CD4-positive, alpha-beta memory T cell (primary cell): ENCODE results near the gene NBAS. TPM values are rescaled to one million over a fixed set of nuclear protein-coding genes. Genes with fewer than 3 reads are reported as not detected.

ENCODE experiments used
- CTCF ChIA-PET: fragments of 350-600 bp; sonication (Branson Sonifier 250); formaldehyde crosslinking; loops from one replicate; lab custom pipeline; 2021; ENCODE audit warnings: inconsistent platforms; ENCODE audit not compliant: partially characterized antibody; lab: Charles Lee
- POLR2A ChIA-PET: fragments of 350-600 bp; sonication (Branson Sonifier 250); formaldehyde crosslinking; loops from one replicate; lab custom pipeline; 2021; ENCODE audit not compliant: partially characterized antibody; lab: Charles Lee
- DNase-seq, 5 donors: peaks; one replicate each; pipeline versions ENCODE4 v3.0.0 to v3.0.0-alpha.2; 2020 to 2022; ENCODE audit warnings: mixed read lengths in 1 of 5
- H3K27ac ChIP-seq: one replicate; pipeline ENCODE4 v1.7.0; 2013; ENCODE audit warnings: low read depth, low read length
- H3K27me3 ChIP-seq: 2 replicates; pipeline ENCODE4 v1.7.0; 2013; ENCODE audit warnings: mild to moderate bottlenecking, low read length, moderate library complexity; ENCODE audit not compliant: insufficient read depth
- H3K36me3 ChIP-seq: 2 replicates; pipeline ENCODE4 v1.7.0; 2013; ENCODE audit warnings: mild to moderate bottlenecking, low read length, moderate library complexity; ENCODE audit not compliant: insufficient read depth
- H3K4me1 ChIP-seq: 2 replicates; pipeline ENCODE4 v1.7.0; 2013; ENCODE audit warnings: mild to moderate bottlenecking, low read length, moderate library complexity; ENCODE audit not compliant: insufficient read depth
- H3K4me3 ChIP-seq, 2 donors: one replicate each; pipeline ENCODE4 v1.7.0; 2013; ENCODE audit warnings: low read length in 2 of 2, mild to moderate bottlenecking in 1 of 2
- H3K9me3 ChIP-seq, 2 donors: one replicate each; pipeline ENCODE4 v1.7.0; 2013; ENCODE audit warnings: low read length in 2 of 2, control low read depth in 1 of 2; ENCODE audit not compliant: control insufficient read depth in 1 of 2
- H3K27ac Mint-ChIP-seq, 7 donors: one replicate each; pipeline ENCODE4 v1.8.0; 2020 to 2021; ENCODE audit warnings: mixed read lengths in 7 of 7, mild to moderate bottlenecking in 6 of 7, inconsistent platforms in 3 of 7, moderate library complexity in 3 of 7
- H3K27me3 Mint-ChIP-seq, 2 donors: one replicate each; pipeline ENCODE4 v1.8.0; 2020 to 2021; ENCODE audit warnings: mixed read lengths in 2 of 2
- H3K36me3 Mint-ChIP-seq, 2 donors: one replicate each; pipeline ENCODE4 v1.8.0; 2020 to 2021; ENCODE audit warnings: mixed read lengths in 2 of 2, inconsistent platforms in 1 of 2, mild to moderate bottlenecking in 1 of 2
- H3K4me1 Mint-ChIP-seq, 4 donors: one replicate each; pipeline ENCODE4 v1.8.0; 2020 to 2021; ENCODE audit warnings: mixed read lengths in 4 of 4, mild to moderate bottlenecking in 1 of 4
- H3K4me3 Mint-ChIP-seq, 8 donors: one replicate each; pipeline ENCODE4 v1.8.0; 2020 to 2021; ENCODE audit warnings: mixed read lengths in 8 of 8, mild to moderate bottlenecking in 7 of 8, moderate library complexity in 6 of 8, inconsistent platforms in 3 of 8
- H3K9me3 Mint-ChIP-seq, 8 donors: one replicate each; pipeline ENCODE4 v1.8.0; 2020 to 2021; ENCODE audit warnings: mixed read lengths in 8 of 8, mild to moderate bottlenecking in 5 of 8, inconsistent platforms in 3 of 8, moderate library complexity in 1 of 8
- intact Hi-C: fragments of 100-400 bp; cut with micrococcal nuclease; formaldehyde crosslinking; loops from one replicate; pipeline ENCODE4 v1.15.1; 2023
- polyA plus RNA-seq, 2 donors: library from polyadenylated mRNA; unstranded; fragments of 300-500 nt; fragmentation: Illumina TruSeq; gene quantifications; one replicate each; pipeline ENCODE4 v1.2.3, GENCODE V29; 2021
- total RNA-seq, 2 experiments: library from RNA; stranded (reverse); gene quantifications; one replicate each; pipeline ENCODE4 v1.2.3, GENCODE V29; 2021

The NBAS gene
- total and polyA plus RNA-seq, 4 experiments from 2014 or later, result 16.1 to 37.0 (median 27.1) TPM

DNA sequence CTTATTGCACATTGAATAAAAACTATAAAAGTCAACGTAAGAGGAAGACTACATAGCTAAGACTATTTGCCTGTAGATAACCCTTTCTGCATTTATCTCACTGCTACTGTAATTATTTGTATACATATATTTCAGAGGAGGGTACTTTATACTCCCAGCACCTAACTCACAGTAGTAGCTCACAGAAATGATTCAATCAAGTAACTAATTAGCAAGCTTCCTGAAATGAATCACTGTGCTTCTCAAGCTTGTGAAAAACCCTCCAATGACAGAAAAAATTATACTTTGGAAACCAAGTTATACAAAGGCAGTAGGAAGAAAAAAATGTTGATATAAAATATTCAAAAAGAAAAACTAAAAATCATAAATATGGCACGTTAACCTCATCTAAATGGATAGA, 124.9 kb downstream of the NBAS start:
- Mint-ChIP-seq H3K27ac (no peak overlapping the region), H3K4me3 (no peak overlapping the region), H3K36me3 (peaks cover 10 to 18% of the 10 kb centered on the region in 2 donors), H3K4me1 (peaks cover 4 to 9% (median 7%) of the 10 kb centered on the region in 4 donors), H3K27me3 (no peaks in the 10 kb centered on the region), H3K9me3 (no peaks in the 10 kb centered on the region)
- ChIA-PET CTCF (no interaction called here), POLR2A (no interaction called here)
- Histone ChIP-seq H3K4me3 (no peak overlapping the region), H3K27me3 (no peaks in the 10 kb centered on the region), H3K4me1 (no peaks in the 10 kb centered on the region), H3K27ac (no peak overlapping the region), H3K36me3 (no peaks in the 10 kb centered on the region), H3K9me3 (no peaks in the 10 kb centered on the region)
- no peak for DNase-seq
- intact Hi-C loops, result no loop called here

DNA sequence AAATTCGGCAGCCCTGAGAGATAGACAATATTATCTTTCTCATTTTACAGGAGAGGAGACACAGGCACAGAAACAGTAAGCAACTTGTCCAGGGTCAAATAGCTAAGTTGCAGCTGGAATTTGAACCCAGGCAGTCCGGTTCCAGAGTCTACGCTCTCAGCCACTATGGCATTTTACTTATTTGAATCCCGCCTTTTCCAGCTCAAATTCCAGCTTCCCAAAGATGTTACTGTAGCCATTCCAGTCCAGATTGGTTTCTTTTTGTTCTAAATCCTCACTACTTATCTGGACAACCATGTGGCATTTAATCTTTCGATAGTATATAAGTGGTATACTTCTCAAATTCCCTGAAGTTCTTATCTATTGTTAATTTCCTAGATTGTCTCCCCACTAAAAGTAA, 125.7 kb downstream of the NBAS start:
- H3K4me3 Mint-ChIP-seq, result no peak overlapping the region
- H3K27ac ChIP-seq, result no peak overlapping the region
- H3K27me3 Mint-ChIP-seq, result no peaks in the 10 kb centered on the region
- H3K4me1 ChIP-seq, result no peaks in the 10 kb centered on the region
- intact Hi-C loops, result no loop called here
- DNase-seq, result no peak
- peaks cover 10 to 18% of the 10 kb centered on the region in 2 donors for H3K36me3 Mint-ChIP-seq
- ChIA-PET CTCF (no interaction called here), POLR2A (no interaction called here)
- no peaks in the 10 kb centered on the region for H3K9me3 ChIP-seq
- H3K4me1 Mint-ChIP-seq, result peaks cover 5 to 9% (median 7%) of the 10 kb centered on the region in 4 donors
- H3K9me3 Mint-ChIP-seq, result no peaks in the 10 kb centered on the region
- H3K27me3 ChIP-seq, result no peaks in the 10 kb centered on the region
- no peak overlapping the region for H3K4me3 ChIP-seq
- no peak overlapping the region for H3K27ac Mint-ChIP-seq
- H3K36me3 ChIP-seq, result no peaks in the 10 kb centered on the region

DNA sequence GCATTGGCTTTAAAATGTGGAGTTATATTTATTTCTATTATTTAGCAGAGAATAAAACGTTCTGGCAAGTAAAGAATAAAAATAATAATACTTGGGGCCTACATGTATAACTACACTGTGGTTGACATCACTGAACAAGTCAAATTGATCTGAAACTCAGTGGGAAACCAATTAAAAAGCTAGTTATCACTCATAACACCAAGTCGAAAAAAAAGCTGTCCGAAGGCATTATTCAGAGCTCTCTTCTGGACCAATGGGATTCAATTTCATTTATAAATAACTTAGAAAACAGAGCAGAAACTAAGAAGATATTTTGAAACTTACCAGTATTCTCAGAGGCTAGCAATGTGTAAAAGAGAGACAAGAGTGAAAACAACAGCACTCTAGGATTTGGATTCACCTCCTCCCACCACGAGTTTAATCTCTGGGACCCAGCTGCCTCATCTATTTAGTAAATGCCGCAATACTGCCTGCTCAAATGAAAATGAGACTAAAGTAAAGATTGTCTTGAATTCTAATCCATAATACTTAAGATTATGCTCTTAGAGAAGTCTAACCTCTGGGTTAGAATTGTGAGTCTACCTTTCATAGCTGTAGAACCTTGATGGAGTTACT, 128.4 kb downstream of the NBAS start:
- Histone ChIP-seq H3K36me3 (no peaks in the 10 kb centered on the region), H3K4me3 (no peak overlapping the region), H3K4me1 (no peaks in the 10 kb centered on the region), H3K27ac (no peak overlapping the region), H3K9me3 (no peaks in the 10 kb centered on the region), H3K27me3 (no peaks in the 10 kb centered on the region)
- H3K4me3 Mint-ChIP-seq, result no peak overlapping the region
- no peak for DNase-seq
- H3K9me3 Mint-ChIP-seq, result no peaks in the 10 kb centered on the region
- POLR2A ChIA-PET, result no interaction called here
- peaks cover 5 to 15% of the 10 kb centered on the region in 2 donors for H3K36me3 Mint-ChIP-seq
- peaks cover 0 to 9% (median 4%) of the 10 kb centered on the region in 4 donors for H3K4me1 Mint-ChIP-seq
- H3K27ac Mint-ChIP-seq, result no peak overlapping the region
- CTCF ChIA-PET, result no interaction called here
- intact Hi-C loops, result no loop called here
- H3K27me3 Mint-ChIP-seq, result no peaks in the 10 kb centered on the region

DNA sequence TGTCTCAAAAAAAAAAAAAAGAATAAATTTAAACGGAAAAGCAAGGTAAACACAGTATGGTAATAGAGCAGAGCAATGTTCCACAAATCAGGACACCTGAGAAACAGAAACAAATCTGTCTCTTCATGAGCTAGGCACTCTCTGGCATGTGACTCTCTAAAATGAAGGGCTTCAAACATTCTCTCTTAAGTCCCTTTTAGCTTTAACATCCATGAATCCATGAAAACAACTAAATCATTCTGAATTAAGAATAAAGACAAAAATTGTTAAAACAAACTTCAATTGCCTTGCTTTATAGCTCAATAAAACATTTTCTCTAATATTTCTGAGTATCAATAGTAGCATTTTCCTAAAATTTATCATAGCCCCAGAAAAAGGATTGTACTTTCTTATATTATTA, 132.1 kb downstream of the NBAS start:
- ChIA-PET CTCF (interaction anchor here (1.2 kb wide), 1 partner anchor 148 kb away, joined by 3 read pairs; no protein-coding TSS in a partner anchor), POLR2A (no interaction called here)
- no peaks in the 10 kb centered on the region for H3K27me3 Mint-ChIP-seq
- H3K9me3 ChIP-seq, result no peaks in the 10 kb centered on the region
- no peaks in the 10 kb centered on the region for H3K27me3 ChIP-seq
- H3K4me3 Mint-ChIP-seq, result no peak overlapping the region
- H3K9me3 Mint-ChIP-seq, result no peaks in the 10 kb centered on the region
- intact Hi-C loops, result no loop called here
- H3K36me3 Mint-ChIP-seq, result peaks cover 16 to 20% of the 10 kb centered on the region in 2 donors
- peaks cover 8% of the 10 kb centered on the region for H3K36me3 ChIP-seq
- no peak overlapping the region for H3K4me3 ChIP-seq
- no peak for DNase-seq
- H3K27ac Mint-ChIP-seq, result no peak overlapping the region
- H3K4me1 ChIP-seq, result no peaks in the 10 kb centered on the region
- no peak overlapping the region for H3K27ac ChIP-seq
- H3K4me1 Mint-ChIP-seq, result peaks cover 0 to 4% (median under 1%) of the 10 kb centered on the region in 4 donors

DNA sequence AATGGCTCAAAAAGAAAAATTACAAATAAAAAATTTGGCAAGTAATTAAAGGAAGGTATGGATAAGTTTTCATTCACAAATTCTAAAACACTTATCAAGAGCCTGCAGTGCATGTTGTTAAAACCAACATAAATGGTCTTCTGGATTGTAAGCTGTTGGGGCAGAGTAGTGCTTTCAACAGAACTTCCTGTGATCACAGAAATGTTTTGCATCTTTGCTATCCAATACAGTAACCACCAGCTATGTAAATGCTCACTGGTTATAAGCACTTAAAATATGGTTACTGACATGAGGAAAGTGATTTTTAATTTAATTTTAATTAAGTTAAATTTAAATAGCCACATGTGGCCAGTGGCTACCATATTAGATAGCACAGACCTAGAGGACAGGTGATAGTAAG, 133.1 kb downstream of the NBAS start:
- peaks cover 13% of the 10 kb centered on the region for H3K36me3 ChIP-seq
- intact Hi-C loops, result no loop called here
- H3K9me3 ChIP-seq, result no peaks in the 10 kb centered on the region

DNA sequence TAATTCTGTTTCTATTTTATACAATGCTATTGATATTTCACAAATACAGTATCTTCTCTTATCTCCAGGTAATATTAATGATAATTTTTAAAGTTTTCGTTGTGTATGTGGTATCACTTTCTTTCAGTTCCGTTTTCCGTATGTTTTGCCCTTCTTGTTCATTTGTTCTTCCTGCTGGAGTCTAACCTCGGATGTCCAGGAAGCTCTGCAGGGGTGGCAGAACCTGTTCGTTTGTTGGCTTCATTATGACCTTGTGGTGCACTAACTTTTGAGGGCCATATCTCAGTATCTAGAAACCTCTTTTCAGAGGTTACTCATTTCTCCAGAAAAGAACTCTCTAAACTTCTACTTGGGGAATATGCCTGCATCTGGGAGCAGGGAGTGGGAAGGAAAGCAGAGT, 134.5 kb downstream of the NBAS start:
- CTCF ChIA-PET, result no interaction called here
- Mint-ChIP-seq H3K4me1 (peaks cover 0 to 4% (median under 1%) of the 10 kb centered on the region in 4 donors), H3K9me3 (no peaks in the 10 kb centered on the region), H3K27me3 (no peaks in the 10 kb centered on the region), H3K4me3 (no peak overlapping the region), H3K36me3 (peaks cover 23 to 27% of the 10 kb centered on the region in 2 donors), H3K27ac (no peak overlapping the region)
- Histone ChIP-seq H3K9me3 (no peaks in the 10 kb centered on the region), H3K36me3 (peaks cover 13% of the 10 kb centered on the region), H3K4me1 (no peaks in the 10 kb centered on the region), H3K27me3 (no peaks in the 10 kb centered on the region), H3K27ac (no peak overlapping the region), H3K4me3 (no peak overlapping the region)
- DNase-seq, result no peak
- POLR2A ChIA-PET, result no interaction called here
- intact Hi-C loops, result no loop called here

More for the DNA sequence above, 133.1 kb downstream of the NBAS start:
- no peaks in the 10 kb centered on the region for H3K27me3 Mint-ChIP-seq
- no peak for DNase-seq
- H3K4me1 Mint-ChIP-seq, result peaks cover 0 to 4% (median under 1%) of the 10 kb centered on the region in 4 donors
- ChIA-PET POLR2A (no interaction called here), CTCF (no interaction called here)
- no peak overlapping the region for H3K4me3 ChIP-seq
- H3K9me3 Mint-ChIP-seq, result no peaks in the 10 kb centered on the region
- H3K4me1 ChIP-seq, result no peaks in the 10 kb centered on the region
- peaks cover 23 to 27% of the 10 kb centered on the region in 2 donors for H3K36me3 Mint-ChIP-seq
- no peaks in the 10 kb centered on the region for H3K27me3 ChIP-seq
- no peak overlapping the region for H3K27ac ChIP-seq
- H3K27ac Mint-ChIP-seq, result no peak overlapping the region
- no peak overlapping the region for H3K4me3 Mint-ChIP-seq

DNA sequence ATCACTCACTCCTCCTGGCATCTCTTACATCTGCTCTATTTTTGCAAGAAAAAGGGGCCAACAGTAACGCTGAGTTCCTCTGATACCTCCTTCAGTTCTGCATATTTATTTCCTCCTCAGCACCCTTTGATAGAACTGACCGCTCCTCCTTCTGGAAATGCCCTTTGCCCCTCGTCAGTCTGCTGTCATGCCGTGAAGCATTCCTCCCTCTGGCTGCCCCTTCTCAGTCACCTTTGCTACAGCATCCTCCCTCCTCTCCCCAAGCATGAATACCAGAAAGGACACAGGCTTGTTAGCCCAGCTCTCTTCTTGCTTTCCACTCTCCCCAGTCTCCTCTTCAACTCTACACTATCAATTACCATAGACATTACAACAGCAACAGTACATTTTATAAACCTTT, 135.4 kb downstream of the NBAS start:
- Mint-ChIP-seq H3K4me1 (peaks cover 0 to 2% (median 0%) of the 10 kb centered on the region in 4 donors), H3K27ac (peak overlapping the region in 2 of 7 donors; percentile 6 to 58), H3K27me3 (no peaks in the 10 kb centered on the region), H3K4me3 (no peak overlapping the region), H3K36me3 (peaks cover 23 to 28% of the 10 kb centered on the region in 2 donors), H3K9me3 (no peaks in the 10 kb centered on the region)
- intact Hi-C loops, result no loop called here
- H3K27ac ChIP-seq, result no peak overlapping the region
- no peak overlapping the region for H3K4me3 ChIP-seq
- H3K9me3 ChIP-seq, result no peaks in the 10 kb centered on the region
- ChIA-PET CTCF (no interaction called here), POLR2A (no interaction called here)
- H3K4me1 ChIP-seq, result no peaks in the 10 kb centered on the region
- peaks cover 13% of the 10 kb centered on the region for H3K36me3 ChIP-seq
- DNase-seq, result no peak
- H3K27me3 ChIP-seq, result no peaks in the 10 kb centered on the region
